Gastrocnemius medialis (tissue), 4 donors: ENCODE data around the gene HHATL. TPM values are rescaled to one million over a fixed set of nuclear protein-coding genes. Genes with fewer than 3 reads are reported as not detected.
A peak's percentile ranks its signal among the peaks of the same experiment; 100 is the strongest.

Source experiments
- ATAC-seq, 2 donors: fragments of 150-250 bp; one replicate each; pipeline ENCODE4 v1.9.1; 2016
- DNase-seq, 2 donors: peaks; one replicate each; pipeline ENCODE4 v3.0.0-alpha.2; 2019
- H3K27ac ChIP-seq, 4 donors: fragments of 200-600 bp; sonication (generic); 1 replicate in 1 of 4; 2 replicates in 3 of 4; pipeline ENCODE4 v1.5.1; 2016 to 2018; ENCODE audit warnings: mild to moderate bottlenecking in 2 of 4, moderate library complexity in 1 of 4
- H3K27me3 ChIP-seq, 3 donors: fragments of 200-600 bp; sonication (generic) in 2 of 3; 1 replicate in 1 of 3; 2 replicates in 2 of 3; pipeline versions ENCODE4 v1.5.1 to v1.6.0; 2016 to 2019; ENCODE audit warnings: mild to moderate bottlenecking in 1 of 3, moderate library complexity in 1 of 3
- H3K36me3 ChIP-seq, 2 donors: fragments of 200-600 bp; sonication (generic) in 1 of 2; one replicate each; pipeline ENCODE4 v1.5.1; 2017 to 2018
- H3K4me1 ChIP-seq, 2 donors: fragments of 200-600 bp; sonication (generic) in 1 of 2; one replicate each; pipeline ENCODE4 v1.5.1; 2016 to 2017; ENCODE audit warnings: mild to moderate bottlenecking in 2 of 2
- H3K4me3 ChIP-seq, 4 donors: fragments of 200-600 bp; sonication (generic) in 3 of 4; 1 replicate in 1 of 4; 2 replicates in 3 of 4; pipeline ENCODE4 v1.5.1; 2016 to 2019; ENCODE audit warnings: mild to moderate bottlenecking in 2 of 4
- H3K9me3 ChIP-seq, 3 donors: fragments of 200-600 bp; sonication (generic) in 2 of 3; 1 replicate in 1 of 3; 2 replicates in 2 of 3; pipeline ENCODE4 v1.5.1; 2016 to 2019
- POLR2A ChIP-seq, 2 donors: fragments of 450-650 bp; IDR thresholded peaks; one replicate each; pipeline ENCODE4 v1.6.1; 2017; ENCODE audit warnings: antibody characterized with exemption in 2 of 2, mild to moderate bottlenecking in 2 of 2, moderate library complexity in 2 of 2
- in situ Hi-C, 4 donors: fragments of 200-750 bp; cut with MboI; loops; one replicate each; pipeline versions ENCODE4 v1.15.0 to v1.8.0; 2017; ENCODE audit warnings: low sequenced_read_pairs in 4 of 4
- intact Hi-C: fragments of 100-400 bp; cut with DNase I; formaldehyde crosslinking; loops from one replicate; pipeline ENCODE4 v1.15.1; 2023; ENCODE audit warnings: low total_unique reads
- total RNA-seq, 4 donors: library from RNA; depleted of rRNA; stranded (reverse); fragments of >200 nt; gene quantifications; one replicate each; pipeline versions ENCODE4 v1.1.0 to v1.2.3, GENCODE V29; 2016
- TF ChIP-seq, protein P1 (sequence below), 5 experiments: fragments of 450-650 bp in 3 of 5; fragments of 200-600 bp in 2 of 5; sonication (generic) in 2 of 5; IDR thresholded peaks in 4 of 5; conservative IDR thresholded peaks in 1 of 5; 1 replicate in 4 of 5; 2 replicates in 1 of 5; pipeline ENCODE4 v1.5.1; 2016 to 2019; ENCODE audit warnings: antibody characterized with exemption in 5 of 5, mild to moderate bottlenecking in 3 of 5, moderate library complexity in 3 of 5

The HHATL gene
- total RNA-seq, 4 donors from 2014 or later = 78.0 to 309 (median 164) TPM

DNA sequence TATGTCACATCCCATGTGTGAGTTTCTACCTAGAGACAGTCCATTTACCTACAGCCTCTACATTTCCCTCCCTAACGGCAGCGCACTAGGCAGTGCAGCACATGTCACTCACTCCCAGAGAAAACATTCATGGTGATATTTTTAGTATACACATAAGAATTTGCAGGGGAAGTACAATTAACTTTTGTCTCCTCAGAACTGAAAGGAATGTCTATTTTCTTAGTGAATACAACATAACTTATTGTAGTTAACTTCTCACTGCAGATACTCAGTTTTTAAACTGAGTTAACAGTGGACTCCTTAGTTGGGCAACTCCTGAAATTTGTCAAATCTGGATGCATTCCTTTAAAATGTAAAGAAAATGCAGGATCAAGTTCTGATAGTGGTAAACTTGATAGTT, 53.6 kb downstream of the HHATL start:
- in situ Hi-C loops (no loop called here), intact Hi-C loops (loop anchor here (2.0 kb wide), 1 partner anchor 56 kb away; no protein-coding TSS in a partner anchor)
- TF ChIP-seq, protein P1, sequence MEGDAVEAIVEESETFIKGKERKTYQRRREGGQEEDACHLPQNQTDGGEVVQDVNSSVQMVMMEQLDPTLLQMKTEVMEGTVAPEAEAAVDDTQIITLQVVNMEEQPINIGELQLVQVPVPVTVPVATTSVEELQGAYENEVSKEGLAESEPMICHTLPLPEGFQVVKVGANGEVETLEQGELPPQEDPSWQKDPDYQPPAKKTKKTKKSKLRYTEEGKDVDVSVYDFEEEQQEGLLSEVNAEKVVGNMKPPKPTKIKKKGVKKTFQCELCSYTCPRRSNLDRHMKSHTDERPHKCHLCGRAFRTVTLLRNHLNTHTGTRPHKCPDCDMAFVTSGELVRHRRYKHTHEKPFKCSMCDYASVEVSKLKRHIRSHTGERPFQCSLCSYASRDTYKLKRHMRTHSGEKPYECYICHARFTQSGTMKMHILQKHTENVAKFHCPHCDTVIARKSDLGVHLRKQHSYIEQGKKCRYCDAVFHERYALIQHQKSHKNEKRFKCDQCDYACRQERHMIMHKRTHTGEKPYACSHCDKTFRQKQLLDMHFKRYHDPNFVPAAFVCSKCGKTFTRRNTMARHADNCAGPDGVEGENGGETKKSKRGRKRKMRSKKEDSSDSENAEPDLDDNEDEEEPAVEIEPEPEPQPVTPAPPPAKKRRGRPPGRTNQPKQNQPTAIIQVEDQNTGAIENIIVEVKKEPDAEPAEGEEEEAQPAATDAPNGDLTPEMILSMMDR (IDR thresholded peaks at IDR 0.05 in 4 of 5, conservative IDR thresholded peaks at IDR 0.05 in 1 of 5) = no peak
- TF ChIP-seq POLR2A (IDR thresholded peaks at IDR 0.05) = no peak
- H3K9me3 ChIP-seq = no peaks in the 10 kb centered on the region
- peak overlapping the region in 1 of 4 donors; percentile 11 for H3K27ac ChIP-seq
- no peaks in the 10 kb centered on the region for H3K27me3 ChIP-seq
- ATAC-seq (no peak), DNase-seq (no peak)
- H3K4me3 ChIP-seq = no peak overlapping the region
- H3K4me1 ChIP-seq = peaks cover 20 to 21% of the 10 kb centered on the region in 2 donors
- H3K36me3 ChIP-seq = peaks cover 0 to 34% of the 10 kb centered on the region in 2 donors

DNA sequence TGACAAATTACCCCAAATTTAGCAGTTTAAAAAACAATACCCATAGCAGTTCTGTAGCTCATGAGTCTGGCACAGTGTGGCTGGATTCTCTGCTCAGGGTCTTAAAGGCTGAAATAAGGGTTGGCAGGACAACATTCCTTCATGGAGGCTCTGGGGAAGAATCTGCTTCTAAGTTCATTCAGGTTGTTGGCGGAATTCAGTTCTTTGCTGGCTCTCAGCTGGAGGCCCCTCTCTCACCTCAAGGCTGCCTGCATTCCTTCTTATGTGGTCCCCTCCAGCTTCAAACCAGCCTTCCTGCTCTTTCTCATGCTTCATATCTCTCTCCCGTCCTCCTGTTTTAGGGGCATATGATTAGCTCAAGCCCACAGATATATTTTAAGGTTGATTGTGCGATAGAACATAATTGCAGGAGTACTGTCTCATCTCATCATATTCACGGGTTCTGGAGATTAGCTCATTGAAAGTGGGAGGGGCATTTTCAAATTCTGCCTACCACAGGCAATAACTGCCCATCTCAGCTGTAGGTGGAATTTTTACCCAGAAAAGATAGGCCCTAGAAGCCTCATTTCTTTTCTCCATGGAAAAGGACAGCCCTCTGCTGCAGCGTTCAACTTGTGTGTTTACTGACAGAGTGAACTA, 54.7 kb downstream of the HHATL start:
- DNase-seq (no peak), ATAC-seq (no peak)
- H3K27me3 ChIP-seq = no peaks in the 10 kb centered on the region
- H3K27ac ChIP-seq = peak overlapping the region in 2 of 4 donors; percentile 16 to 34
- H3K9me3 ChIP-seq = no peaks in the 10 kb centered on the region
- peaks cover 13 to 14% of the 10 kb centered on the region in 2 donors for H3K4me1 ChIP-seq
- peaks cover 0 to 45% of the 10 kb centered on the region in 2 donors for H3K36me3 ChIP-seq
- no peak overlapping the region for H3K4me3 ChIP-seq
- intact Hi-C loops (loop anchor here (2.0 kb wide), 1 partner anchor 55 kb away; no protein-coding TSS in a partner anchor), in situ Hi-C loops (no loop called here)
- TF ChIP-seq, protein P1 (IDR thresholded peaks at IDR 0.05 in 4 of 5, conservative IDR thresholded peaks at IDR 0.05 in 1 of 5) = no peak
- TF ChIP-seq POLR2A (IDR thresholded peaks at IDR 0.05) = no peak

Other genes starting within 250 kb of the HHATL start
- gene VIPR1, start 200.2 kb downstream of the HHATL start, total RNA-seq = 1 to 10 TPM; 1.7 to 8.7 (median 3.2) TPM
- gene SEC22C, start 120.8 kb downstream of the HHATL start, total RNA-seq = 10 to 100 TPM; 35.5 to 54.6 (median 40.6) TPM
- gene SS18L2, start 111.9 kb downstream of the HHATL start, total RNA-seq = 10 to 100 TPM; 12.0 to 30.0 (median 15.5) TPM
- 10 to 100 TPM; 10.0 to 56.6 (median 13.6) TPM for gene NKTR, start 102.1 kb downstream of the HHATL start, total RNA-seq
- 100 to 1,000 TPM; 141 to 256 (median 167) TPM for gene ZBTB47, start 49.1 kb downstream of the HHATL start, total RNA-seq
- gene KLHL40, start 17.3 kb downstream of the HHATL start, total RNA-seq = 100 to 1,000 TPM; 197 to 682 (median 397) TPM
- 1 to 10 TPM in 2 of 4 donors, under 1 TPM in 2; 0.12 to 1.5 (median 1.1) TPM for gene CCDC13, start 70.5 kb upstream of the HHATL start, total RNA-seq
- 100 to 1,000 TPM; 123 to 156 (median 139) TPM for gene HIGD1A, start 101.7 kb upstream of the HHATL start, total RNA-seq
- 1 to 10 TPM in 1 of 4 donors, under 1 TPM in 2, not detected in 1; 0.23 to 1.1 (median 0.51) TPM for gene ACKR2, start 106.6 kb upstream of the HHATL start, total RNA-seq
- under 1 TPM in 2 of 4 donors, not detected in 2; 0.62 to 0.93 TPM for gene CYP8B1, start 173.1 kb upstream of the HHATL start, total RNA-seq
- 1 to 10 TPM in 1 of 4 donors, under 1 TPM in 3; 0.19 to 2.1 (median 0.55) TPM for gene ZNF662, start 203.3 kb upstream of the HHATL start, total RNA-seq